HG03432 (cell line): ENCODE results near the gene MRPS15.

Experiments
- ATAC-seq: cut with Tn5 transposase; IDR thresholded peaks from one replicate; pipeline ENCODE4 v1.9.1; 2021; ENCODE audit warnings: mild to moderate bottlenecking, moderate library complexity; ENCODE audit not compliant: unreplicated experiment

The MRPS15 gene

DNA sequence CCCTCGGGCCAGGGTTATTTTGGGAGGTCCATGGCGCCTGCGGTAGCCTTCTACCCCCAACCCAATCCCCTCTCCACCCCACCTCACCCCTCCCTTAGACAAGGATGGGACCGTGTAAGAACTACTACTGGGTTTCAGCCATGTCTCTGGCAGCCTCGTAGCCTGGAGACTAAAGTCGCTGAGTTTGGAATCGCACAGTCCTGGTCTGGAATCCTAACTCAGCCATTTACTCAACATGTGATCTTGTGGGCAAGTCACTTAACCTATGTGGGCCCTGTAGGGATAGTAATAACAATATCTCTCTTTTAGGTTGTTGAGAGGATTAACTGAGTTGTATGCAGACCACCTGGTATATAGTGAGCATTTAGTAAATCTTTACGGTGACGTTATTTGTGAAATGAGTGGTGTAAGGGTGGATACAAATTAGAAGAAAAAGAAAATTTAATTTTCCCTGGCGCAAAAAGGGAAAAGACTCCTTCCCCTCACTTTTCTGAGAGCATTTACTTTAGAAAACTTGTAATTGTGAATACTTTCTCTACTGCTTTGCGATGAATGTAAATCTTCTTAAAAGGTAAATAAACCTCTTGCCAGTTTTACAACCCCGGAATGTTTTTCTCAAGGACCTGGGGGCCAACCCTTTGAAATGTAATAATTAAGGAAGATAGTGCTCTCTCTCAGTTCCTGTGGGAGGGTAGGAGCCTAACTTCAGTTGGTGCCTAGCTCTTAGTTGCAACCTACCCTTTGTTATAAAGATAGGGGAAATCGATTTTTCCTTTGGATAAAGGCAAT is 615 bp upstream of the MRPS15 start:
- peak; percentile 42 for ATAC-seq

DNA sequence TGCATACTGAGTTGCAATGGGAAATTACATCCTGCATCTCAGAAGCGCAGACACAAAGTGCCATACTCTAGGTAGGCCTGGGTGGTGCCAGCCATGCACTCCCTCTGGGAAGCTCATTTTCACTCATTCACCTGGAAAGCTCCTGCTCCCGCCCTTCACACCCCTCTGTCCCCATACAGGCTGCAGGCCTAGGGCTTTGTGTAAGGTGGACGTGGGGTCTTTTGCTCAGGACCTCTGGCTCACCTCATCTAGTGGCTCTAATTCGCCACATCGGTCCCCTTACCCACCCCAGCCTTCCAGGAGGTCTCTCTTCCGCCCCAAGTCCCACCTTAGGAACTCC is 751 bp downstream of the MRPS15 start:
- no peak for ATAC-seq

DNA sequence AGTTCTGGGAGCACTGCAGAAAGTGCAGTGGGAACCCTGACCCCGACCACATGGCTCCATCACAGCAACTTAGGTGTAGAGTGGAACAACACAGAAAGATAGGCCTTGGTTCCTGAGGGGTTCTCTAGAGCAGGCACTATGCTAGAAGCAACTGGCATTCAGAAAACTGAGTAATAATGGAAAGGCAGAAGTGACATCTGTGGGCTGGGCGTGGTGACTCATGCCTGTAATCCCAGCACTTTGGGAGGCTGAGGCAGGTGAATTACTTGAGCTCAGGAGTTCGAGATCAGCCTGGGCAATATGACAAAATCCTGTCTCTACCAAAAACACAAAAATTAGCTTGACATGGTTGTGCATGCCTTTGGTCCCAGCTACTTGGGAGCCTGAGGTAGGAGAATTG is 5.3 kb downstream of the MRPS15 start:
- ATAC-seq, result no peak

DNA sequence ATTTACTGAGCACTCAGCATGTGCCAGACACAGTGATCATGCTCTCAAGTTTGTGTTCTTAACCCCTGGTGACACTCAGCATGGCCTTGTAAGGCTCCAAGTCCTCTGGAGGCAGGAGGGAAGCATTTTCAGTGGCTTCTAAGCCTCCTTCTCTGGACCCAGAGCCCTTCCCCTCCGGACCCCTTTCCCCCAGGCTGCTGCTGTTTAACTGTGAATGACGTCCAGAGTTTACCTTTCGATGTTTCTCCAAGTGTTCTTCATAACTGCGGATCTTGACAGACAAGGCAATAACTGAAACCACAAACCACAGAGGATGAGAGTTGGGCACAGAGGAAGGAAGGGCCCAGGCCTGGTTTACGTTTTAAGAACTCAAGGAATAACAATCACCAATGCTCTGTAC is 6.5 kb downstream of the MRPS15 start:
- no peak for ATAC-seq

DNA sequence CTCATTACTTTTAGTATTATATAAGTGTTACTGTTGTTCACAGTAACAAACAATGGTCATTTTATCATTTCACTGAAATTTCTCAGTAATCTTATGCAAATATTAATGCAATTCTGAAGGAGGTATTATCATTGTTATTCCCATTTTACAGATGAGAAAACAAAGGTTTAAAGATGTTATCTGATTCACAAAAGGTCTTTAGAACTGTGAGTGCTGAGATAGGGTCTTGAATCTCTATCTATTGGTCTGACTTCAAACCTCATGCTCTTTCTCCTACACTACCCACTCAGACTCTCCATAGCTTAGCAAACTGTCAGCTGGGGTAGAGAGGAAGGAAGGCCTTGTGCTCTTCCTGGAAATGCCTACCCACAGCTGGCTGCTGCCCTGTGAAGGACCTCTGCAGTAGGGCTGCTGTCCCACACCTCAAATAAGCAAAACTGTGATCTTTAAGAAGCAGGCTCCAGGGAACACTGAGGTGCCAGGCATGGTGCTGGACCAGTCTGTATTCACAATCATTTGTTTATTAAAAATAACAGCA is 7.7 kb downstream of the MRPS15 start:
- ATAC-seq, result no peak

DNA sequence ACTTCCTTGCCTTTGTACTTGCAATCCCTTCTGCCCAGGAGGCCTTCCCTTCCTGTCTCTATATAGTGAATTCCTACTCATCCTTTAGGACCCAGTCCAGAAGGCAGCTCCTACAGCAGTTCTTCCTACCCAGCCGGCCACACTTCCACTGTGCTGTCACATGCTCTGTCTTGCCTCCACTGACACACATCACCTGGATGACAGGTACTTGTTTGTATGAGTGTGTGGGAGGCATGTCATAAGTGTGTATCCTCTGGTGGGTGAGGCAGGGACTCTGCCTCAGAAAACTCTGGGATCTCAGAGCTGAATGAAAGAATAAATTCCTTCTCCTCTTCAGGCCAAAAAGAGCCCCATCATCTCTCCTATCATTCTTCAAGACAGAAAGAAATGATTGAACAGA is 8.8 kb downstream of the MRPS15 start:
- ATAC-seq, result no peak

DNA sequence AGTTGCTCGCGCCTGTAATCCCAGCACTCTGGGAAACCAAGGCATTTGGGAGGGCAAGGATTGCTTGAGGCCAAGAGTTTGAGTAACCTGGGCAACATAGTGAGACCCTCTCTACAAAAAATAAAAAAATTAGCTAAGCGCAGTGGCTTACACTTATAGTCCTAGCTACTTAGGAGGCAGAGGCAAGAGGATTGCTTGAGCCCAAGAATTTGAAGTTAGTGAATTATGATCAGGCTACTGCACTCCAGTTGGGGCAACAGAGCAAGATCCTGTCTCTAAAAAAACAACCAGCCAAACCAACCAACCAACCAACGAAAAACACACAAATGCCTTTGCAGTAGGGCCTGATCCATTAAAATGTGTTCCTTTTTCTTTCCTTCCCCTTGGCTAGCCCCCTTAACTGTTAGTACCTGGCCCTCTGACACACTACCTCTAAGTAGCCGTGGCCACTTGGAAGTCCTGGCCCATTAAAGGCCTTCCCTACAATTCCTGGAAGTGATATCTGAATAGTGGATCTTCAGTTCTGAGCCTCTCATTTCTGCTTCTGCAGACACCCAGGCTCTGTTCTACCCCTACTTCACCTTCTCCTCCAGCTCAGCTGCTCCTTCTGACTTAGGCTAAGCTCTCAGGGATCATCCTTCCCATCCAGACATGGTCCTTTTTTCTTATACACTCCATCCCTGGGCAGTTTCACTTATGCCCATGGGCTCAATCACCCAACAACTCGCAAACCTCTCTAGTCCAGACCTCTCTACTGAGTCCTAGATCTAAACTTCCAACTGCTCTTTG is 10.4 kb downstream of the MRPS15 start:
- no peak for ATAC-seq

DNA sequence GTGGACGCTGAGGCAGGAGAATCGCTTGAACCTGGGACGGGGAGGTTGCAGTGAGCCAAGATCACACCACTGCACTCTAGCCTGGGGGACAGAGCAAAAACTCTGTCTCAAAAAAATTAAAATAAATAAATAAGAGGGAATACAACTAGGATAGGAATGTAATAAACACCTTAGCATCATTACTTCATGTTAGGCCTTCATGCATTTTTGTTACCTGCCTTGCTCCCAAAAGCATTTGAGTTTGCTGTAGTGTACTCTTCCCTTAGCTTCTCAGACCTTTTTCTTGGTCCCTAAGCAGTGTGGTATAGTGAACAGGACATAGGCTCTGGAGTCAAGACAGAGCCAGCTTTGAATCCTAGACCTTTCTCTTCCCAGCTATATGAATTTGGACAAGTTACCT is 11.1 kb downstream of the MRPS15 start:
- no peak for ATAC-seq

DNA sequence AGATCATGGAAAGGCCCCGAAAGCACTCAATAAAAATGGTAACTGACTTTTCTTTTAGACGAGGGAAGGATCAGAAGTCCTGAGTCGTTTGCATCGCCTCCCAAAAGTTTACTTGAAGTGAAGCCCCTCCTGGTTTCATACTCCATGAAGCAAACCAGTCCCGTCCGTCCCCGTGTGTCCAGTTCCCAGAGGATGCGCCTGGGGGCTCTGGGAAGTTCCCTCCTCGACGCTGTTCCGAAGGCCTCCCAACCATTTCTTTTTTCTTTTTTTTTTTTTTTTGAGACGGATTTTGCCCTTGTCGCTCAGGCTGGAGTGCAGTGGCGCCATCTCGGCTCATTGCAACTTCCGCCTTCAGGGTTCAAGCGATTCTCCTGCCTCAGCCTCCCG is 13.3 kb downstream of the MRPS15 start:
- ATAC-seq, result no peak

DNA sequence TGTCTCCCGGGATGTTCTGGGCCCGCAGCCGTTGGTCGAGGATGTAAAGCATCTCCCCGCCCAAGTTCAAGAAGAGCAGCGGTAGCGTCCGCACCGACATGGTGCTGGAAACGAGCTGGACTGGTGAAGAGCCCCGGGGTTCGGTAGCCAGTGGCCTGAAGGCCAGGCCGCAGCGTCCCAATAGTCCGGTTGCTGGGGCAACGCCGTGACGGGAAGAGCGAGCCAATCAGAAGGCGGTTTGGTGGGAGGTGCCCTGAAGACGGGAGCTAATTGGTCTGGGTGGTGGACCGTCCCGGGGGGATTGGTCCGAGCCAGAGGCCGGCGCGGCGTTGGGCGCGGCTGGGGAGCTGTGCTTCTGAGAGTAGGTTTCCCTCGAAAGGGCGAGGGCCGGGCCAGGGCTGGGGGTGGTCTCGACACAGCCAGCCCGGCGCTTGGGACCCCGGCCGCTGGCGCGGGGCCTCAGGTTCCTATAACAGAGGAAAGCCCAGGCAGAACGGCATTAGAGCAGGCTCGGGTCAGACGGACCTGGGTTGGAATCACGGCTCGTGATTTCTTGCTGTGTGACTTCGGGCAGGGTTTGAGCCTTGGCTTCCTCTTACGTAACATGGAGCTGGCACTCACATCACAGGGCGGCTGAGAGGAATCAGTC is 13.8 kb downstream of the MRPS15 start, which contains the start of gene OSCP1:
TSS of gene OSCP1 (minus strand) at position 182 of the 649 bp plus-strand sequence. CDS start at position 100, 82 bp downstream.
- ATAC-seq, result peak; percentile 98

DNA sequence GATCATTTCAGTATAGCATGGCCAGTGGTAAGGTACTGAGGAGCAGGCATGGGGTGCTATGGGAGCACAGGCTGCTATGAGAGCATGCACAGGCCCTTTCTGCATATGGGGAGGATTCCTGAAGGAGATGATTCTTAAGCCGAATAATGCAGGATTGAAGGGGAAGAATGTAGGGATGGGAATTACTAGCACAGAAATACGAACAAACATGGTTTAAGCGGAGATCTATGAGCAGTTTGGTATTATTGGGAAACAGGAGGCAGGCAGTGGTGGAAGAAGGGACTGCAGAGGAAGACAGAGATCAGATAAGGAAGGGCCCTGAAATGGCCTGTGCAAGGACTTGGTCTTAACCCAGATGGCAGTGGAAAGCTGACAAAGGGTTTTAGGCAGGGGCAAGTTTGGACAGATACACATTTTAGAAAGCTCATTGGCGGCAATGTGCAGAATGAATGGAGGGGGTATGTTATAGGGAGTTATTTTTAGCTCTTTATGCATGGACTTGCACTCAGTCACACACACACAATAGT is 15.6 kb downstream of the MRPS15 start:
- no peak for ATAC-seq

DNA sequence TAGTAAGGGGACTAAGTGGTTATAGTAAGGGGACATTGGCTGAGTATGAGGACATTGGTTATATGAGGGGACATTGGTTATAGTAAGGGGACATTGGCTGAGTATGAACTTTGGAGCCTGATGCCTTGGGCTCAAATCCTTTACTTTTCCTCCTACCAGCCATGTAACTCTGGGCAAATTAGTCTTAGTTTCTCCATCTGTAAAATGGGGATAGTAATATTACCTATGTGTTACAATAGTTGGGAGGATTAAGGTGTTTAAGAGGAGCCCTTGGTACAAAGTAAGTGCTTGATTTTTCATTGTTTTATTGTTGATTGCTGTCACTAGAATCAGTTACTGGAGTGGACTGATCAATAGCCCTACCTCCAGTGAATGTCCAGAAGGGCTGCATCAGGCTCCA is 16.7 kb downstream of the MRPS15 start:
- ATAC-seq, result no peak

DNA sequence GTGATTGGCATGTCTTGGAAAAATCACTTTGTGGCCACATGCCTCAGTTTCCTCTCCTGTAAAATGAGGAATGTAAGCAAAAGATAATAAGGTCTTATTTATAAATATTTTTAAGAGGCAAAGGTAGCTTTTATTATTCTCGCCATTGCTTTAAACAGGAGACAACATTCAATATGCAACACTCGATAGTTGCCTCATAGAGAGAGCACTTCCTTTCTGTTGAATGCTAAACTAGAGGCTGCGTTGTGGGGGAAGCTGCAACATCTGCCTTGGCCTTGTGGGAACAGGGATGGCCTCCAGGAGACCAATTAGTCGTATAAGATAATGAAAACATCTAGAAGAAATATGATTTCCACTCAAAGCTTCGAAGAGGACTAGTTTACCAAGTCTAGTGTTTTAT is 17.4 kb downstream of the MRPS15 start:
- no peak for ATAC-seq

DNA sequence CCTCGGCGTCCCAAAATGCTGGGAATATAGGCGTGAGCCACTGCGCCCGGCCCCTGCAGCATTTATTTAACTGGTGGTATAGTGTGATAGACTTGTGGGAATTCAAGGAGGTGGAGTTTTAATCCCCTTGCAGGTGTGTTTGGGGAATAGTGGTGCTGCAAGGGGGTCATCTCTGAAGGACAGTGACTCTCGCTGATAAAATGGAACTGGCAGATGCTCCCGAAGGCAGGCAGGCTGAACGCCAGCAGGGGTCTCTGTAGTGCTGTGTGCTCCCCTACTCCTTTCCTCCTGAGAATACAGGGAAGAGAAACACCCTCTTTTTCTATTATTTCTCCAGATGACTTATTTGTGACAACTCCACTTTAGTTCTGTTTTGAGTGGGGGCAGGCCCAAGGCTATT is 17.9 kb downstream of the MRPS15 start:
- ATAC-seq, result no peak

DNA sequence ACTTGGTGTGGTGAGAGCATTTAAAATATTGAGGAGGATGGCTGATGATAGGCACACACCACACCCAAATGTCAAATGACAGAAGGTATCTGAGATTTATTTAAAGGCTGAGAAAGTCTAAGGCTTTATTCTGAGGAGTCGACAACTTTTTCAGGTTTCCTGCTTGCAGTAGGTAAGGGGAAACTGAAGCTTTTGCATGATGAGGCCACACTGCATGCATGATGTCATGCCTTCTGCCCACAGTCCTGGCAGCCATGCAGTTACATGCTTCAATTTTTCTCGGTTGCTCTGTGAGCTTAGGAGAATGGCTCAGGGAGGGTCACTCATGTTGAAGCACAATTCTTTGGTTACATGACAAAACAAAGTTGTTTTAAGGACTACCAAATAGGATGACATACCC is 20.9 kb downstream of the MRPS15 start:
- no peak for ATAC-seq

DNA sequence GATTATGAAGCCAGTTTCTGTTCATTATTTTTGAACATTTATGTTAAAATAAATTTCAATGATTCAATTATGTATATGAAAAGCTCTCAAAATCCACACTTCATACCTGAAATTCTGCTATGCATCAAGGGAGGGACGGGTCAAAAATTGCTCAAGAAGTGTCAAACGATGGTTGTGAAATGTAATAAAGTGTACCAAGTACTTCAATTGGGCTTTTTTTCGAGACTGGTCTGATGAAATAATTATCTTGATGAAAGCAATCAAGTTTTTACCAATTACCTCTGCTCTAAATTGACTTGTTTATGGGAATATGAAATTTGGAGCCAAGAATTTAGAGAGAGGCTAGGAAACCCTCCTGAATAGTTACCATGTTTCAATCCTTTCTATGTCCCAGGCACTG is 21.8 kb downstream of the MRPS15 start:
- no peak for ATAC-seq

DNA sequence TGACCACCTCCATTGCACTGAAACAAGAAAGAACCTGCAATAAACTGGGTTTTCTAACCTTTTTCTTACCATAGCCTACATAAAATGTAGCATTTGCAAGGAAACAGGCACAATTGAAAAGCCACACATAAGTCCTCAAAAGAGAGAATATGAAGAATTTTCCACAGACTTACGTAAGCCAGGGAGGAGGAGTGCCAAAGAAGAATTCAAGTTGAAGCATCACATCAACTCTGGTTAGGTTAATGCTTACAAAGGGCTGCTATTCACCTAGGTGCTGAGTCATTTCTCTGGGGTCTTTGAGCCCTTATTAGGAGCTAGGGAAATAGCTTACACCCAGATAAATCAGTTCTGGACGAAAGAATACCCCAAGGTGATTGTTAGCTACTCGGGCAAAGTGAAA is 23.5 kb downstream of the MRPS15 start:
- ATAC-seq, result no peak

DNA sequence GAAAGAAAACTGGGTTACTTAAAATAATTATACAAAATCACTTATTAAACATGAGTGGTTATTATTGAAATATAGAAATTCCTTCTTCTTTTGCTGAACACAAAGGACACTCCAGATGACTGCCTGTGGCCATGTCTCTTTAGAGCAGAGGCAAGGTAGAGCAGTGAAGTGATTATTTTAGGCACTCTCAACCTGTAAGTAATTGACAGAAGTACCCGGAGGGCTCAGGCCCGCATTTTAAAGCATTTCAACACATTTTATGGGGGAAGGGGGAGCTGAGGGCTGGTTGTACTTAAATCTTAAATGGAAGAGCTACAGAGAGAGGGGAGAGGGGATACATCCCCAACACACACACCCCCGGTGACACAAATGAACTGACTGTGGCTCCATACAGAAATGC is 24.1 kb downstream of the MRPS15 start:
- no peak for ATAC-seq

DNA sequence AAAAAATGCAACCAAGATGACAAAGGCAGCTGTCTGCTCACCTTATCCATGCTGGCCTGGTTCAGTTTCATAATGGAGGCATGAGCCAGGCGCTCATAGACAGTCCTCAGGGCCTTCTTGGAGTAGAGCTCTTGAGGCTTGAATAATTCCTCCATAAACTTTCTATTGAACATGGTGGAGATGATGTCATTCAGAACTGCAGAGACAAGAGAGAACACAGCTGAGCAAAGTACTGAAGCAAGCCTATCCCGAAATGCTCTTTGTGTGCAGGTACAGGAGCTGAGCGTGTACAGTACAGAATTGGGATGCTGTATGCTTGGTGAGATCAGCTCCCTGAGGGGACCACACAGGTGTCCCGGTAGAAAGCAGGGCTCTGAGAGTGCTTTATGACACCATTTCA is 25.5 kb downstream of the MRPS15 start:
- ATAC-seq, result no peak

DNA sequence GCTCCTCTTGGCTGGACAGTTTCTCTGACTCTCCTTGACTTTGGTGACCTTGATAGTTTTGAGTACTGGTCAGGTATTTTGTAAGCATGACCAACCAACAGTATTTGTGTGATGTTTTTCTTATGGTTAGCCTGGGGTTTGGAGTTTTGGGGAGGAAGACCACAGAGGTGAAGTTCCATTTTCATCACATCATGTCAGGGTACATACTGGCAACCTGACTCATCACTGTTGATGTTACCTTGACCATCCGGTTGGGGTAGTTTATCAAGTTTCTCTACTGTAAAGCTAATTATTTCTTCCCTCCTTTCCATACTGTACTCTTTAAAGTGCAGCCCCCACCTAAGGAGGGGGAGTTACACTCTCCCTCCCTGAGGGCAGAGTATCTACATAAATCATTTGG is 27.4 kb downstream of the MRPS15 start:
- no peak for ATAC-seq

DNA sequence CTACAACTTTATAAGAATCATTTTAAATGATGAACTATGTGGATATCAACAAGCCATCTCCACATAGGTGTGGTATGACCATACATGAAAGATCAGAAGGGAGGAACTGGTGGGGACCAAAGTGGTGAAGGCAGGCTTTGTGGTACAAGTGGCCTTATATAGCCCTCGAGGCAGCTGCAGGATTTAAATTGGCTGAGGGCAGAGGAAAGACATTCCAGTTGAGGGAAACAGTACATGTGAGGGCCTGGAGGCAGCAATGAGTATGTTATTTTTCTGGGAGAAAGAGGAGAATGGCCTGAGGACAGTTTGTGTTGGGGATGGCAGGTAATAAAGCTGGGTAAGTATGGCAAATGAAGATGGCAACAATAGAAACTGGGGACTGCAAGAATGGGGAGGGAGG is 31.1 kb downstream of the MRPS15 start:
- ATAC-seq, result no peak
